Hepatocyte (in vitro differentiated cells): ENCODE data around the gene ANXA2.

Experiments
- CTCF ChIP-seq: fragments of 200-600 bp; sonication (generic); IDR thresholded peaks from 2 replicates; pipeline ENCODE4 v1.5.1; 2016; ENCODE audit warnings: antibody characterized with exemption, mild to moderate bottlenecking; ENCODE audit not compliant: poor library complexity
- EZH2phosphoT487 ChIP-seq: fragments of 200-600 bp; sonication (generic); IDR thresholded peaks from one replicate; pipeline ENCODE4 v1.6.1; 2018; ENCODE audit warnings: antibody characterized with exemption, mild to moderate bottlenecking, low read depth, moderate library complexity; ENCODE audit not compliant: unreplicated experiment, severe bottlenecking

GRCh38 chr15:60371175-60372051 lies 26.4 kb downstream of the ANXA2 start:
- TF ChIP-seq CTCF = no peak
- TF ChIP-seq EZH2phosphoT487 = no peak
